Keratinocyte (primary cell): Measurements from ENCODE around the gene SLC26A9. TPM values are rescaled to one million over a fixed set of nuclear protein-coding genes. Genes with fewer than 3 reads are reported as not detected.

Experiments used
- DNase-seq: peaks from one replicate; pipeline ENCODE4 v3.0.0-alpha.2; 2011; ENCODE audit warnings: low read depth, missing footprints, low spot score
- FAIRE-seq: peaks from 2 replicates; lab custom pipeline; 2011; peaks lifted over from hg19 to GRCh38; lab: Jason Lieb, UNC
- H2AFZ ChIP-seq: 2 replicates; pipeline ENCODE4 v1.6.0; 2012; ENCODE audit warnings: low read length, control low read depth, inconsistent platforms; ENCODE audit not compliant: control insufficient read depth
- H3K27ac ChIP-seq: 2 replicates; pipeline ENCODE4 v1.5.1; 2011; ENCODE audit warnings: low read length; ENCODE audit not compliant: control insufficient read depth, insufficient read depth
- H3K27me3 ChIP-seq: 3 replicates; pipeline ENCODE4 v1.6.0; 2011; ENCODE audit warnings: low read length; ENCODE audit not compliant: control insufficient read depth, insufficient read depth; ENCODE audit errors: extremely low read depth
- H3K36me3 ChIP-seq, 2 experiments: 2 replicates in 1 of 2; 3 replicates in 1 of 2; pipeline ENCODE4 v1.5.1; 2011; ENCODE audit warnings: low read length in 2 of 2, mild to moderate bottlenecking in 1 of 2; ENCODE audit not compliant: control insufficient read depth in 2 of 2, insufficient read depth in 2 of 2; ENCODE audit errors: extremely low read depth in 1 of 2
- H3K4me1 ChIP-seq: 3 replicates; pipeline ENCODE4 v1.5.1; 2011; ENCODE audit warnings: low read length; ENCODE audit not compliant: control insufficient read depth, insufficient read depth; ENCODE audit errors: extremely low read depth
- H3K4me2 ChIP-seq: 3 replicates; pipeline ENCODE4 v1.6.0; 2011; ENCODE audit warnings: low read depth, low read length; ENCODE audit not compliant: control insufficient read depth, insufficient read depth; ENCODE audit errors: extremely low read depth
- H3K4me3 ChIP-seq, 3 experiments: fragments of 200-600 bp in 1 of 3; sonication (generic) in 1 of 3; 2 replicates in 2 of 3; 3 replicates in 1 of 3; pipeline ENCODE4 v1.5.1; 2011 to 2016; ENCODE audit warnings: low read length in 3 of 3, mild to moderate bottlenecking in 3 of 3, control low read depth in 2 of 3, inconsistent platforms in 1 of 3, low read depth in 1 of 3, mixed read lengths in 1 of 3, mixed run types in 1 of 3, moderate library complexity in 1 of 3; ENCODE audit not compliant: control insufficient read depth in 2 of 3, insufficient read depth in 2 of 3; ENCODE audit errors: extremely low read depth in 1 of 3
- H3K79me2 ChIP-seq: 2 replicates; pipeline ENCODE4 v1.6.0; 2012; ENCODE audit warnings: low read length; ENCODE audit not compliant: control insufficient read depth, insufficient read depth
- H3K9ac ChIP-seq: 3 replicates; pipeline ENCODE4 v1.6.0; 2011; ENCODE audit warnings: low read length; ENCODE audit not compliant: control insufficient read depth, insufficient read depth; ENCODE audit errors: extremely low read depth
- H3K9me1 ChIP-seq: 3 replicates; pipeline ENCODE4 v1.6.0; 2011; ENCODE audit warnings: low read length; ENCODE audit not compliant: control insufficient read depth, insufficient read depth; ENCODE audit errors: extremely low read depth
- H3K9me3 ChIP-seq: 2 replicates; pipeline ENCODE4 v1.5.1; 2012; ENCODE audit warnings: low read depth, low read length; ENCODE audit not compliant: control insufficient read depth
- H4K20me1 ChIP-seq: 3 replicates; pipeline ENCODE4 v1.6.0; 2011; ENCODE audit warnings: low read length; ENCODE audit not compliant: control insufficient read depth, insufficient read depth; ENCODE audit errors: extremely low read depth
- EZH2 ChIP-seq: IDR thresholded peaks from one replicate; pipeline ENCODE4 v1.6.1; 2012; ENCODE audit warnings: inconsistent platforms, mild to moderate bottlenecking, low read length, moderate library complexity
- dilution Hi-C: fragments of 300-500 bp; cut with MboI; formaldehyde crosslinking; loops from one replicate; pipeline ENCODE4 v1.7.0; 2020; ENCODE audit warnings: low sequenced_read_pairs; ENCODE audit not compliant: extremely low pct_ligation_motif_present
- polyA plus RNA-seq, 5 experiments: library from polyadenylated mRNA; depleted of rRNA in 3 of 5; stranded (reverse) in 3 of 5; stranded (forward) in 1 of 5; unstranded in 1 of 5; fragments of >200 nt; gene quantifications; 1 replicate in 1 of 5; 2 replicates in 3 of 5; 3 replicates in 1 of 5; pipeline versions ENCODE4 v1.2.1 to v1.2.3, GENCODE V29; 2011 to 2012; ENCODE audit warnings: missing spikeins in 2 of 5, low read depth in 1 of 5, low replicate concordance in 1 of 5
- TF ChIP-seq, protein P1 (sequence below), 3 experiments: IDR thresholded peaks in 1 of 3; conservative IDR thresholded peaks in 1 of 3; optimal IDR thresholded peaks in 1 of 3; 2 replicates in 2 of 3; 3 replicates in 1 of 3; pipeline versions ENCODE3 to v1.5.1; 2011; ENCODE audit warnings: low read length in 3 of 3, mild to moderate bottlenecking in 3 of 3, moderate library complexity in 2 of 3, control low read depth in 1 of 3, inconsistent platforms in 1 of 3; ENCODE audit not compliant: insufficient read depth in 2 of 3; ENCODE audit errors: extremely low read depth in 1 of 3

The SLC26A9 gene
- polyA plus RNA-seq, 1 donor (not counting 4 experiments of a cell fraction or from before 2014, with no cell fraction given) = 0.03 TPM

DNA sequence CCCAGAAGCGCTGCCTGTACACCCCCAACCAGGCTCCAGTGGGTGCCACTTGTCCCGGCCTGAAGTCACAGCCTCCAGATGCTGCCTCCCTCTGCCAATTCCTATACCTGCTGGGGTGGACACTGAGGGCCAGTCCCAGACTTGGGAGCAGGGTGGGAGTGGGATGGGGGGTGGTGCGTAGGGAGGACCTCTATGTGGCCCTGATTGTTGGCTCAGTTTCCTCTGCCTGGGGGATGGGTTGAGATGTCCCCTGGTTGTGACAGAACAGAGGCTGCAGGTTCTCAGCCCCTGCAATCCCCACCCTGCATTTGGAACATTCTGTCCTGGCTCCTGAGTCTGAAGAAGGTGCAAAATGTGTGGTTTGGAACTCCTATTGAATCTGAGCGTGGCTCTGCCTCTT, 32.8 kb upstream of the SLC26A9 start:
- no peak for FAIRE-seq
- no peak for TF ChIP-seq EZH2
- TF ChIP-seq, protein P1, sequence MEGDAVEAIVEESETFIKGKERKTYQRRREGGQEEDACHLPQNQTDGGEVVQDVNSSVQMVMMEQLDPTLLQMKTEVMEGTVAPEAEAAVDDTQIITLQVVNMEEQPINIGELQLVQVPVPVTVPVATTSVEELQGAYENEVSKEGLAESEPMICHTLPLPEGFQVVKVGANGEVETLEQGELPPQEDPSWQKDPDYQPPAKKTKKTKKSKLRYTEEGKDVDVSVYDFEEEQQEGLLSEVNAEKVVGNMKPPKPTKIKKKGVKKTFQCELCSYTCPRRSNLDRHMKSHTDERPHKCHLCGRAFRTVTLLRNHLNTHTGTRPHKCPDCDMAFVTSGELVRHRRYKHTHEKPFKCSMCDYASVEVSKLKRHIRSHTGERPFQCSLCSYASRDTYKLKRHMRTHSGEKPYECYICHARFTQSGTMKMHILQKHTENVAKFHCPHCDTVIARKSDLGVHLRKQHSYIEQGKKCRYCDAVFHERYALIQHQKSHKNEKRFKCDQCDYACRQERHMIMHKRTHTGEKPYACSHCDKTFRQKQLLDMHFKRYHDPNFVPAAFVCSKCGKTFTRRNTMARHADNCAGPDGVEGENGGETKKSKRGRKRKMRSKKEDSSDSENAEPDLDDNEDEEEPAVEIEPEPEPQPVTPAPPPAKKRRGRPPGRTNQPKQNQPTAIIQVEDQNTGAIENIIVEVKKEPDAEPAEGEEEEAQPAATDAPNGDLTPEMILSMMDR (optimal IDR thresholded peaks at IDR 0.05 in 1 of 3, IDR thresholded peaks at IDR 0.05 in 1 of 3, conservative IDR thresholded peaks at IDR 0.05 in 1 of 3; ENCODE audit: extremely low read depth in 1 of 3, insufficient read depth in 2 of 3, low read length in 3 of 3) = no peak
- H3K4me2 ChIP-seq = no peak overlapping the region

DNA sequence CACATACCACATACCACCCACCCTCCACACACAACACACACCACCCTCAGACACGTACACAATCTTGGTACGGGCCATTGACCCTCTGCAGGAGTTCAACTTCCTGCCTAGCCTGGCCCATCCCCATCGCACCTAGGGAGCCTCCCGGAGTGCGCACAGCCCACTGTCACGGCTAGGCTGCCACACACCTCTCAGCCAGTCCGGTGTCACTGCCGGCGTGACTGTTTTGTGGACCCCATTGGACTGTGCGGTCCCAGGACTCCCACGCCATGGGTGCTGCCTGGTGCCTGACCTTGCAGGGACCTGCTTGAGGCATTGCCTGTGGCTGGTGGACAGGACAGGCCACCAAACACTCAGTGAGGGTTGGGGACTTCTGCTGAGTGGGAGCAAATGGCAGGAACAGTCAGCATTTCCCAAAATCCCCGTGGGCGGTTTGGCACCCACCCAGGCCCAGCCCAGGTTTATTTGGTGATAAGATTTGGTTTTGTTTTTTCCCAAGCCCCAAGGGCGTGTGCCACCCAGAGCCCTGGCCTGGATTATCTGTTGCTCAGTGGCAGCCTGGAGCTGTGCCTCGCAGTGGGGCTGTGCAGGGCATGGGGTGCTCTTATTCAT, 32.2 kb upstream of the SLC26A9 start:
- DNase-seq (no peak), FAIRE-seq (no peak)
- dilution Hi-C loops = no loop called here
- Histone ChIP-seq H3K27me3 (peaks cover 2% of the 10 kb centered on the region), H3K27ac (no peak overlapping the region), H3K9ac (no peak overlapping the region), H3K9me1 (peaks cover 4% of the 10 kb centered on the region), H4K20me1 (no peaks in the 10 kb centered on the region), H3K4me2 (no peak overlapping the region), H3K9me3 (no peaks in the 10 kb centered on the region), H2AFZ (no peak overlapping the region), H3K79me2 (no peaks in the 10 kb centered on the region), H3K36me3 (peaks cover 0 to 3% of the 10 kb centered on the region in 2 experiments), H3K4me1 (no peaks in the 10 kb centered on the region), H3K4me3 (no peak overlapping the region)
- no peak for TF ChIP-seq EZH2
- TF ChIP-seq, protein P1 (optimal IDR thresholded peaks at IDR 0.05 in 1 of 3, IDR thresholded peaks at IDR 0.05 in 1 of 3, conservative IDR thresholded peaks at IDR 0.05 in 1 of 3; ENCODE audit: extremely low read depth in 1 of 3, insufficient read depth in 2 of 3, low read length in 3 of 3) = no peak

More for the DNA sequence above, 32.8 kb upstream of the SLC26A9 start:
- H2AFZ ChIP-seq = no peak overlapping the region
- H3K9me3 ChIP-seq = no peaks in the 10 kb centered on the region
- H3K79me2 ChIP-seq = no peaks in the 10 kb centered on the region
- H3K9me1 ChIP-seq = peaks cover 4% of the 10 kb centered on the region
- no peak overlapping the region for H3K4me3 ChIP-seq
- peaks cover 2% of the 10 kb centered on the region for H3K27me3 ChIP-seq
- H3K9ac ChIP-seq = no peak overlapping the region
- H3K36me3 ChIP-seq = peaks cover 0 to 3% of the 10 kb centered on the region in 2 experiments
- H3K27ac ChIP-seq = no peak overlapping the region
- no peaks in the 10 kb centered on the region for H4K20me1 ChIP-seq
- no peak for DNase-seq
- dilution Hi-C loops = no loop called here
- H3K4me1 ChIP-seq = no peaks in the 10 kb centered on the region
